NCI-H1092 treated with DMSO at 0.1 percent for 48 hours (cell line): Measurements from ENCODE around the gene NUP54.

Experiments used
- DNase-seq: peaks from one replicate; lab custom pipeline; 2025; lab: John Stamatoyannopoulos, UW

NUP54 gene, protein sequence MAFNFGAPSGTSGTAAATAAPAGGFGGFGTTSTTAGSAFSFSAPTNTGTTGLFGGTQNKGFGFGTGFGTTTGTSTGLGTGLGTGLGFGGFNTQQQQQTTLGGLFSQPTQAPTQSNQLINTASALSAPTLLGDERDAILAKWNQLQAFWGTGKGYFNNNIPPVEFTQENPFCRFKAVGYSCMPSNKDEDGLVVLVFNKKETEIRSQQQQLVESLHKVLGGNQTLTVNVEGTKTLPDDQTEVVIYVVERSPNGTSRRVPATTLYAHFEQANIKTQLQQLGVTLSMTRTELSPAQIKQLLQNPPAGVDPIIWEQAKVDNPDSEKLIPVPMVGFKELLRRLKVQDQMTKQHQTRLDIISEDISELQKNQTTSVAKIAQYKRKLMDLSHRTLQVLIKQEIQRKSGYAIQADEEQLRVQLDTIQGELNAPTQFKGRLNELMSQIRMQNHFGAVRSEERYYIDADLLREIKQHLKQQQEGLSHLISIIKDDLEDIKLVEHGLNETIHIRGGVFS

DNA sequence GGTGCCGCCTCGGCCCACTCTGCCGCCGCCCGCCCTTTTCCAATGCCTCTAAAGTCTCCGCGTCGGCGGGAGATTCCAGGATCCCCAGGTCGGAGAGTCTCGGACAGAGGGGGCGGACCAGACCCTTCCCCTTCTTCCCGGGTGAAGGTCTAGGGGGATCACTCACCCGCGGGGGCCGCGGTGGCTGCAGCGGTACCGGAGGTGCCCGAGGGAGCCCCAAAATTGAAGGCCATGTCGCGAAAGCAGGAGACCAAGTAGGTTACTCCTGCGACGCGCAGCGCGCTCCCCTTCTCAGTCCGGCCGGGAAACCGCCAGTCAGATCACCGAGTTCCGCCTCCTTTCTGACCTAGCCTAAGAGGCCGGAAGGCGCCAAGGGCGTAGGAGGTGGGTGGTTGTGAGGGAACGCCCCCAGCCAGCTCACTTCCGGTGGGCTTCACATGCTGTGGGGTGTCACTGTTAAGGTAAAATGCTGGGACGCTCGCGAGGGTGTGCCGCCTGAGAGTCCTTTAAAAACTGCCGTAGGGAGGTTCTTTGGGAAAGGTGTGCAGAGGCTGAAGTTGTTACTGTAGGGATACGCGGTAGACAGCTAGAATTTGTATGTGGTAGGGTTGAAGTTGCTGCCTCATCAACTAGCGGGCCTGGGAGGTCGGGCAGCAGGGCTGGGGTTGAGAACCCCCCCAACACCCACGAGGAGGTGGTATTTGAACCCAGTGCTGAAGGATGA is at the start of gene NUP54:
TSS of gene NUP54 (minus strand) at position 256 of the 724 bp plus-strand sequence. CDS start at position 233, 23 bp downstream.
- peak; percentile 93 for DNase-seq

DNA sequence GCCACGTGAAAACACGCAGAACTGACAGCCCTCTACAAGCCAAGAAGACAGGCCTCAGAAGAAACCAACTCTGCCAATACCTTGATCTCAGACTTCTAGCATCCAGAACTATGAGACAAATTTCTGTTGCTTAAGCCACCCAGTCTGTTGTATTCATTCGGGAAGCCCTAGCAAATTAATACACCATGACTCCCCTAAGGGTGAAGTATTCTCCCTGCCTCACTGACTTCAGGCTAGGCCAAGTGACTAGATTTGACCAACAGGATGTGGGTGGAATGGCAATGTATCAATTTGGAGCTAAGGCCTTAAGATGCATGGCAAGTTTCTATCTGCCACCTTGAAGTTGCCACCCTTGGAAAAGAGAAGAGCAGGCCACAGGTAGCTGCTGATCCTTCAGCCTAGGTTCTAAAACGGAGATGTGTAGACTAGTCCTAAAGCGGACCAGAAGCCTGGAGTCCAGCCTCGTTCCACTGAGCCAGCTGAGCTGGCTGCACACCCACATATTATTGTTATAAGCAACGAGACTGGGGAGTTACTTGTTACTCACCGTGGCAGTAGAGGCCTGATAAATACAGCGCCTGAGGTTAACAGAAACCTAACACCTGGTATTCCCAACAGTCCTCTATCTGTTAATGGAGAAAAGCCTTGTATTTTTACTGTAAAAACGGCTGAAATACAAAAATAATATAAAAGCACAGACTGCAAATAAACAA is 49.0 kb upstream of the NUP54 start:
- DNase-seq = peak; percentile 37

DNA sequence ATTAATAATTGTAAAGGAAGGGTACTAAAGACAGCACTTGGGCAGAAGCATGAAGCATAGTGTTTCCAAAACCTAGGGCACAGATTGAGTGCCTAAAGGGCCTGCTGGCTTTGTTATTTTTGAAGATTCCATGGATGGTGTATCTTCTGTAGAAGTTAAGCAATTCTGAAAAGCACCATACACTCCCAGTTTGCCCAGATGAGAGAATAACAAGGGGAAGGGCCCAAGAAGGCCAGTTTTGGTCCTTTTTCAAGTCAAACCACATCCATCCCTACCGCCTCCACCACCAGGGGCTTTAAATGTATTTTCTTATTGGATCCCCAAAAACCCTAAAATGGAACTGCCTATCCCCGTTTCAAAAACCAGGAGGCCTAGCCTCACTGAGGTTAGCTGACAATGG is 48.2 kb upstream of the NUP54 start:
- DNase-seq = no peak

GRCh38 chr4:76195326-76195725 is 47.1 kb upstream of the NUP54 start:
- peak; percentile 19 for DNase-seq

GRCh38 chr4:76194325-76194724 is 46.1 kb upstream of the NUP54 start:
- DNase-seq = no peak

DNA sequence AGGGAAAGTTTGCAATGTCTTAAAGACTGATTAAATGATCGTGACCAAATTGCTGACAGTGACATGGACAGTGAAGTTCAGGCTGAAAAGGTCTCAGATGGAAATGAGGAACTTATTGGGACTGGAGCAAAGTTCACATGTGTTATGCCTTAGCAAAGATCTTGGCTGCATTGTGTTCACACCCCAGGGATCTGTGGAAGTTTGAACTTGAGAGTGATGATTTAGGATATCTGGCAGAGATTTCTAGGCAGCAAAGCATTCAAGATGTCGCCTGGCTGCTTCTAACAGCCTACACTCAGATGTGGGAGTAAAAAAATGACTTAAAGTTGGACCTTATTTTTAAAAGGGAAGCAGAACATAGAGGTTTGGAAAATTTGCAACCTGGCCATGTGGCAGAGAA is 44.0 kb upstream of the NUP54 start:
- no peak for DNase-seq

GRCh38 chr4:76188557-76188956 is 40.4 kb upstream of the NUP54 start:
- no peak for DNase-seq

DNA sequence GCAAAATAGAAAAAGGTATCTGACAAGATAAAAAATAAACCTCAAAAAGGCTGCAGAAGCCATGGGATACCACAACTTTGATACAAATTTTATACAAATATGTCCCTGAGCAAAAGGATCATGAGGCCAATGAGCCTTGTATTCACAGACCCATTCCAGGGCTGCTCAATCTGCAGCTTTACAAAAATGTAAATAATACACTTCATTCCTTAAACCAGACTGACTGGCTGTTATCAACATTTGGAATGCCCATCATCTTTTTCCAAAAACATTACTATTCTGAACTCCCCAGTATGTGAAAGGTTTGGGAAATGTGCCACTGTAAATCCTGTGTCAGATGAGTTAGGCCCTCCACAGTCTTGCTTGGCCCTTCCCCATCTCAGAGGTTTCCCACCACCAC is 40.0 kb upstream of the NUP54 start:
- DNase-seq = no peak

DNA sequence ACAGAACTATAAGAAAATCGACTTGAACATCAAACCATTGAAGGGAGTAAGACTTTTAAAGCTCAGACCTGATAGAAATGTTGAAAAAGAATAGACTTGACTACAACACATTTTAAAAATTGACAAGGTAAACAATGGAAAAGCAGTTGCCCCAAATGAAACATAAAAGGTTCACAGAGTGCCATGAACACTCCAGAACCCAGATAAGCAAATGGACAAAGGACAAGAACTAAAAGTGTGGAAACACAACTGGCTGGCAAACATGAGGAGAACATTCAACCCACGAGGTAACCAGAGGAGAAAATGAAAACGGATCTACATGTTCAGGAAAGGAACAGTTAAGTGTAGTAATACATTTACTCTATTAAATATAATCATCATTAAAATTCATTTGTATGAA is 39.0 kb upstream of the NUP54 start:
- DNase-seq = no peak

GRCh38 chr4:76182463-76182862 is 34.3 kb upstream of the NUP54 start:
- no peak for DNase-seq

- DNase-seq = peak; percentile 85
Measured at GRCh38 chr4:76179398-76180318, 31.5 kb upstream of the NUP54 start.

- DNase-seq = no peak
Measured at GRCh38 chr4:76178296-76178695, 30.1 kb upstream of the NUP54 start.

- DNase-seq = no peak
Measured at GRCh38 chr4:76177709-76178108, 29.5 kb upstream of the NUP54 start.

DNA sequence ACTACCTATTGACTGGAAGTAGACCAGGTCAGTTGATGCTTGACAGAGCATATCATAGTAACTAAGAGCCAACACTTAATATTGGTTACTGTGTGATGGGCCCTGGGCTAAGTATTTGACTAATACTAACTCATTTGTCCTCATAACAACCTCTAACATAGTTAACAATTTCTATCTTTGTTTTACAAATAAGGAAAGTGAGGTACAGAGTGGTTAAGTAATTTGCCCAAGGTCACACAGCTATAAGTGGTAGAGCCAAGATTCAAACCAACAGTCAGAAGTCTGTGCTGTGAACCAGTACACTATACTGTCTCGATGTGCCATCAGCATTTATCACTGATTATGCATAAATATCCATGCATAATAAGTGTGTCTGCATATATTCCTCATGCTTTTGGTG is 27.1 kb upstream of the NUP54 start:
- DNase-seq = no peak

- no peak for DNase-seq
Measured at GRCh38 chr4:76174216-76174615, 26.0 kb upstream of the NUP54 start.

DNA sequence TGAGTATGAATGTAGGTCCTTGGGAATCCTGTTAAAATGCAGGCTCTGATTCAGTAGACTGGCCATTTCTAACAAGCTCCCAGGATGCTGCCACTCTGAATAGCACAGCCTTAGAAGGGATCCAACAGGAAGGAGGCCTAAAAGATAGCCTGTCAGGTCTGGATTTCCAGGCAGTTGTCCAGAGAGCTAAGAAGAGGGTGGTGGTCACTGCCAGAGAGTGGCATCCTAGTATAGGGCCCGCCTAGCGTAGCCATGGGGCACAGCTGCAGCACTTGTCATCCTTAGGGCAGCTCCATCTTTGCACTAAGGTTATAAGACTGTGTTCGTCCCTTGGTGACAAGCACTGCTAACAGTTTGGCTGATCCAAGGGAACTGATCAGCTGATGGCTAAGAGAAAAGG is 20.5 kb upstream of the NUP54 start:
- DNase-seq = no peak

- no peak for DNase-seq
Measured at GRCh38 chr4:76166480-76166879, 18.3 kb upstream of the NUP54 start.

GRCh38 chr4:76160355-76160754 is 12.2 kb upstream of the NUP54 start:
- no peak for DNase-seq

DNA sequence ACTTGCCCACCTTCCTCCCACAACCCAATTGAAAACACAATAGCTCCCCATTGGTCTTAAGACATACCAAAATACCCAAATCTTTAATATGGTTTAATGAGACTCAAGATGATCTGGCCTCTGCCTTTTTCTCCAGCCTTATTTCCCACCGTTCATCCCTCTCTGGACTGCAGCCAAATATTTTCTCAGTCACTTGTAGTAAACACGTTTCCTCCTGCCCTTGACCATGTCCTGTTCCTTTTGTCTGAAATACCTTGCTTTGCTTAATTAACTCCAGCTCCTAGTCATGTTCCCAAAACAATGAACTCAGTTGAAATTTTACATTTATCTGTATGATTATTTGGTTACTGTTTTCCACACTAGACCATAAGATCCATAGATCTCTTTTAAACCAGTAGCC is 8.4 kb upstream of the NUP54 start:
- no peak for DNase-seq

- DNase-seq = no peak
Measured at GRCh38 chr4:76155979-76156378, 7.8 kb upstream of the NUP54 start.

DNA sequence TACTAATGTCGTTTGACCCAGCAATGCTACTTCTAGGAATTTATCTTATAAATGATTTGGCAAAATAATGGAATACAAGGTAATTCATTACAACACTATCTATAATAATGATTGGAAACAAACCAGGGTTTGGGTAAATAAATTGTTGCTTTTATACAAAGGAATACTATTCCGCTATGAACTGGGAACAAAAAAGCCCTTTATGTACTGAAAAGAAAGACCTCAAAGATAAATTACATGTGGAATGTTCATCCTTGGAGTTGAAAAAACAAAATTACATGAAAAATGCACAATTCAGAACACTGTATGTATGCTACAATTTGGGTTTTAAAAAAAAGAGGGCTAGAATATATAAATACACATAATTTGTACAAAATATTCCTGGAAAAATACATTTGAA is 5.2 kb upstream of the NUP54 start:
- no peak for DNase-seq
